ENCODE data around the gene DCTPP1.
"Not testable (repeated sequence)": the region's sequence is repeated elsewhere in the genome, so short reads cannot be mapped to it uniquely, and the experiment has no call there.

The DCTPP1 gene

DNA sequence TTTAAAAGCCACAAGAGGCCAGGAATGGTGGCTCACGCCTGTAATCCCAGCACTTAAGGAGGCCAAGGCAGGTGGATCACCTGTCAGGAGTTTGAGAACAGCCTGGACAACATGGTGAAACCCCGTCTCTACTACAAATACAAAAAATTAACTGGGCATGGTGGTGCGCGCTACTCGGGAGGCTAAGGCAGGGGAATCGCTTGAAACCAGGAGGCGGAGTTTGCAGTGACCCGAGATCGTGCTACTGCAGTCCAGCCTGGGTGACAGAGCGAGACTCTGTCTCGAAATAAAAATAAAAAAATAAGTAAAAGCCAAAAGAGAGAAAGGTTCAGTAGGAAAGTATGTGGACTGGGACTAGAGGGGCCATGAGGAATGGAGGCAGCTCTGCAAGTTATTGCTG lies 29.6 kb upstream of the DCTPP1 start:
- H3K36me3 ChIP-seq = no peaks in the 10 kb centered on the region
- TF ChIP-seq, protein P1, sequence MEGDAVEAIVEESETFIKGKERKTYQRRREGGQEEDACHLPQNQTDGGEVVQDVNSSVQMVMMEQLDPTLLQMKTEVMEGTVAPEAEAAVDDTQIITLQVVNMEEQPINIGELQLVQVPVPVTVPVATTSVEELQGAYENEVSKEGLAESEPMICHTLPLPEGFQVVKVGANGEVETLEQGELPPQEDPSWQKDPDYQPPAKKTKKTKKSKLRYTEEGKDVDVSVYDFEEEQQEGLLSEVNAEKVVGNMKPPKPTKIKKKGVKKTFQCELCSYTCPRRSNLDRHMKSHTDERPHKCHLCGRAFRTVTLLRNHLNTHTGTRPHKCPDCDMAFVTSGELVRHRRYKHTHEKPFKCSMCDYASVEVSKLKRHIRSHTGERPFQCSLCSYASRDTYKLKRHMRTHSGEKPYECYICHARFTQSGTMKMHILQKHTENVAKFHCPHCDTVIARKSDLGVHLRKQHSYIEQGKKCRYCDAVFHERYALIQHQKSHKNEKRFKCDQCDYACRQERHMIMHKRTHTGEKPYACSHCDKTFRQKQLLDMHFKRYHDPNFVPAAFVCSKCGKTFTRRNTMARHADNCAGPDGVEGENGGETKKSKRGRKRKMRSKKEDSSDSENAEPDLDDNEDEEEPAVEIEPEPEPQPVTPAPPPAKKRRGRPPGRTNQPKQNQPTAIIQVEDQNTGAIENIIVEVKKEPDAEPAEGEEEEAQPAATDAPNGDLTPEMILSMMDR (IDR thresholded peaks at IDR 0.05; ENCODE audit: low read depth, low read length) = no peak
- no peak for DNase-seq
- no peaks in the 10 kb centered on the region for H3K27me3 ChIP-seq (ENCODE audit: insufficient read depth, low read depth, severe bottlenecking)
- H3K4me3 ChIP-seq (ENCODE audit: low read depth, low read length) = no peak overlapping the region
- H3K27ac ChIP-seq = no peak overlapping the region
- no peaks in the 10 kb centered on the region for H3K9me3 ChIP-seq (ENCODE audit: severe bottlenecking)

DNA sequence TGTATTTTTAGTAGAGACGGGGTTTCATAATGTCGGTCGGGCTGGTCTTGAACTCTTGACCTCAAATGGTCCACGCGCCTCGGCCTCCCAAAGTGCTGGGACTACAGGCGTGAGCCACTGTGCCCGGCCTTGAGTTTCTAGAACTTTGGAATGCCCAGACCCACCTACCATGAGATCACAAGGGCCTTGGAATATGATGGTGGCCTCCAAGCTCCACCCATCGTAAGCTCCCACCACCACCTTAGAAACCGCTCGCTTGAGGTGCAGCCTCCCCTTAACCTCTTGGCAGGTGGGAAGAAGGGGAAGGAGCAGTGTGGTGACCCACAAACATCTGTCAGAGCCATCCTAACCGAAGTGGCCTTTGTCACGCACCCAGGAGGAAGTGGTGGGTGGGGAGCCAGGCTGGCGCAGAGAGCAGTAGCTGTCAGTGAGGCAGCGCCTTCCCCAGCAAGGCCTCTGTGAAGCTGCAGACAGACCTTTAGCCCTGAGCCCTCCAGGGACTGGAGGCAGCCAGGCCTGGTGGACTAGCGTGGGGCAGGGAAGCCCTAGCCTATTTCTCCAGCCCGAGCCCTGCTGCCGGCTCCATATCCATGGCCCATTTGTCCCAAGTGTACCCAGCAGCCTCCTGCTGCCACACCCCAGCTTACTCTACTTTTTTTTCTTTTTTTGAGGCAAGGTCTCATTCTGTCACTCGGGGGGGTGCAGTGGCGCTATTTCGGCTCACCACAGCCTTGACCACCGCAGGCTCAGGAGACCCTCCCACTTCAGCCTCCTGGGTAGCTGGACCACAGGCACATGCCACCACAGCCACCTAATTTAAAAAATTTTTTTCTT lies 28.9 kb upstream of the DCTPP1 start:
- Histone ChIP-seq H3K27ac (no peak overlapping the region), H3K9me3 (ENCODE audit: severe bottlenecking) (no peaks in the 10 kb centered on the region), H3K36me3 (no peaks in the 10 kb centered on the region), H3K4me3 (ENCODE audit: low read depth, low read length) (no peak overlapping the region), H3K27me3 (ENCODE audit: insufficient read depth, low read depth, severe bottlenecking) (no peaks in the 10 kb centered on the region)
- DNase-seq = no peak
- TF ChIP-seq, protein P1 (IDR thresholded peaks at IDR 0.05; ENCODE audit: low read depth, low read length) = no peak

DNA sequence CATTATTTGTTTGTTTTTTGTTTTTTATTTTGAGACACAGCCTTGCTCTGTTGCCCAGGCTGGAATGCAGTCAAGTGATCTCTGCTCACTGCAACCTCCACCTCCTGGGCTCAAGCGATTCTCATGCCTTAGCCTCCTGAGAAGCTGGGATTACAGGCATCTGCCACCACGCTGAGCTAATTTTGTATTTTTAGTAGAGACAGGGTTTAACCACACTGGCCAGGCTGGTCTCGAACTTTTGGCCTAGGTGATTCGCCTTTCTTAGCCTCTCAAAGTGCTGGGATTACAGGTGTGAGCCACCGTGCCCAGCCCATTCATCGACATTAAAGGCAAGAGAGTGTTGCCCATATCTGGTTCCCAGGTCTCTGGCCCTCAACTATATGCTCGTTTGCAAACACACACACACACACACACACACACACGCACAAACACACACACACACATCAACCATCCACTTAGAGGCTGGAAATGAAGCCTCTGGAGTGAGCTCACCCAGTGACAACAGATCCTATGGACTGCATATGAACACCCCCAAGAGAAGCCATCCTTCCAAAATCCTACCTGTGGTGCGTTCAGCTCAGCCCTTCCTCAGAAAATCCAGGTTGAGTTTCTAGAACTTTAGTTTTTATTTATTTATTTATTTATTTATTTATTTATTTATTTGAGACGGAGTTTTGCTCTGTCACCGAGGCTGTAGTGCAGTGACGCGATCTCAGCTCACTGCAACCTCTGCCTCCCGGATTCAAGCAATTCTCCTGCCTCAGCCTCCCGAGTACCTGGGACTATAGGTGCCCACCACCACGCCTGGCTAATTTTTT lies 28.1 kb upstream of the DCTPP1 start:
- no peak for DNase-seq
- H3K9me3 ChIP-seq (ENCODE audit: severe bottlenecking) = no peaks in the 10 kb centered on the region
- no peak overlapping the region for H3K4me3 ChIP-seq (ENCODE audit: low read depth, low read length)
- H3K27ac ChIP-seq = no peak overlapping the region
- H3K27me3 ChIP-seq (ENCODE audit: insufficient read depth, low read depth, severe bottlenecking) = no peaks in the 10 kb centered on the region
- no peaks in the 10 kb centered on the region for H3K36me3 ChIP-seq
- TF ChIP-seq, protein P1 (IDR thresholded peaks at IDR 0.05; ENCODE audit: low read depth, low read length) = no peak

DNA sequence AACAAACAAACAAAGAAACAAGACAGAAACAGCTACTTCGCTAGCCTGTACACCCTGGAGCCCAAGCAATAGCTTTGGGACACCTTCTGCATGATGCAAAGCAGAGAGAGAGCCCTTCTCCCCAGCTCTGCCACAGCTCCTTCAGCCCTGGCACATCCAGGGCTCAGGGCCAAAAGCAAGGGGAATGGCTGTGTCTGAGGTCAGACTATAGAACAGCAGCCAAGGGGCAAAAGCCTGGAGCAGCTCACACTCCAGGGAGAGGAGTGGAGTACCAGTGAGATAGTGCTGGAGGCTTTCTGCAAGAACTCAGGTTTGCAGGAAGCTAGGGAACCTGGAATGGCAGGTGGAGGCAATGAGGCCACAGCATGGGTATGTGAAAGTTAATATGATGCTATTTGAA lies 27.4 kb upstream of the DCTPP1 start:
- no peaks in the 10 kb centered on the region for H3K27me3 ChIP-seq (ENCODE audit: insufficient read depth, low read depth, severe bottlenecking)
- TF ChIP-seq, protein P1 (IDR thresholded peaks at IDR 0.05; ENCODE audit: low read depth, low read length) = no peak

DNA sequence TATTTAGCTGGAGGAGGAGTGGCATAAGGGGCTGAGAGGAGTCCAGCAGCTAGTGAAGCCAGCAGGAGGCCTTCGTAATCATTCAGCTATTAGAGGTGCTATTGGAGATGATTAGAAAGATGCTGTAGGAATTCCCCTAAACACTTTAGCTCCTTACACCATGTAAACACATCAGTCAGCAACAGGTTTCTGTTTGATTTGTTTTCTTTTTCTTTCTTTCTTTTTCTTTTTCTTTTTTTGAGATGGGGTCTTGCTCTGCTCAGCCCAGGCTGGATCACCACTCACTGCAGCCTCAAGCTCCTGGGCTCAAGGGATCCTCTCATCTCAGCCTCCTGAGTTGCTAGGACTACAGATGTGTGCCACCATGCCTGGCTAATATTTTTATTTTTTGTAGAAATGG lies 26.5 kb upstream of the DCTPP1 start:
- no peak overlapping the region for H3K4me3 ChIP-seq (ENCODE audit: low read depth, low read length)
- no peaks in the 10 kb centered on the region for H3K27me3 ChIP-seq (ENCODE audit: insufficient read depth, low read depth, severe bottlenecking)
- no peaks in the 10 kb centered on the region for H3K9me3 ChIP-seq (ENCODE audit: severe bottlenecking)
- no peak overlapping the region for H3K27ac ChIP-seq
- H3K36me3 ChIP-seq = no peaks in the 10 kb centered on the region
- no peak for DNase-seq
- TF ChIP-seq, protein P1 (IDR thresholded peaks at IDR 0.05; ENCODE audit: low read depth, low read length) = no peak

More for the DNA sequence above, 27.4 kb upstream of the DCTPP1 start:
- Histone ChIP-seq H3K9me3 (ENCODE audit: severe bottlenecking) (no peaks in the 10 kb centered on the region), H3K4me3 (ENCODE audit: low read depth, low read length) (no peak overlapping the region), H3K27ac (no peak overlapping the region), H3K36me3 (no peaks in the 10 kb centered on the region)
- DNase-seq = no peak

DNA sequence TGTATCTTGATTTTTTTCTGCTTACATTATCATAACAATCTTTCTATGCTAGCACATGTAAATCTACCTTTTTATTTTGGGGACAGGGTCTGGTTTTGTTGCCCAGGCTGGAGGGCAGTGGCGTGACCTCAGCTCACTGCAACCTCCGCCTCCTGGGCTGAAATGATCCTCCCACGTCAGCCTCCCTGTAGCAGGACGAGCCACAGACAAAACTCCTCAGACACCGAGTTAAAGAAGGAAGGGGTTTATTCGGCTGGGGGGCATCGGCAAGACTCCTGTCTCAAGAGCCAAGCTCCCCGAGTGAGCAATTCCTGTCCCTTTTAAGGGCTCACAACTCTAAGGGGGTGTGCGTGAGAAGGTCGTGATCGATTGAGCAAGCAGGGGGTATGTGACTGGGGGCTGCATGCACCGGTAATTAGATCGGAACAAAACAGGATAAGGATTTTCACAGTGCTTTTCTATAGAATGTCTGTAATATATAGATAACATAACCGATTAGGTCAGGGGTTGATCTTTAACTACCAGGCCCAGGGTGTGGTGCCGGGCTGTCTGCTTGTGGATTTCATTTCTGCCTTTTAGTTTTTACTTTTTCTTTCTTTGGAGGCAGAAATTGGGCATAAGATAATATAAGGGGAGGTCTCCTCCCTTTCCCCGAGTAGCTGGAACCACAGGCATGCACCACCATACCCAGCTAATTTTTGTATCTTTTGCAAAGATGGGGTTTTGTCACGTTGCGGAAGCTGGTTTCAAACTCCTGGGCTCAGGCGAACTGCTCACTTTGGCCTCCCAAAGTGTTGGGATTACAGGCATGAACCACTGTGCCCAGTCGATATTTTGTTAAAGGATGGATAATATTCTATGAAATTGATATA lies 23.1 kb upstream of the DCTPP1 start:
- not testable (repeated sequence) for H3K4me3 ChIP-seq (ENCODE audit: low read depth, low read length); DNase-seq; H3K36me3 ChIP-seq; H3K27ac ChIP-seq; H3K9me3 ChIP-seq (ENCODE audit: severe bottlenecking); H3K27me3 ChIP-seq (ENCODE audit: insufficient read depth, low read depth, severe bottlenecking)
